EH (cell line): Measurements from ENCODE around the gene DTHD1.

Source experiments
- DNase-seq: peaks from one replicate; pipeline ENCODE4 v3.0.0-alpha.2; 2015; ENCODE audit warnings: low read depth

Gene DTHD1

GRCh38 chr4:36348403-36348938 is 67.1 kb downstream of the DTHD1 start:
- DNase-seq = no peak

GRCh38 chr4:36349938-36350549 is 68.6 kb downstream of the DTHD1 start:
- no peak for DNase-seq

- DNase-seq = no peak
Measured at GRCh38 chr4:36351082-36351666, 69.8 kb downstream of the DTHD1 start.

GRCh38 chr4:36353998-36354397 is 72.6 kb downstream of the DTHD1 start:
- no peak for DNase-seq

GRCh38 chr4:36358173-36358572 is 76.8 kb downstream of the DTHD1 start:
- DNase-seq = no peak

- no peak for DNase-seq
Measured at GRCh38 chr4:36360755-36361154, 79.3 kb downstream of the DTHD1 start.

- no peak for DNase-seq
Measured at GRCh38 chr4:36363024-36363423, 81.6 kb downstream of the DTHD1 start.

GRCh38 chr4:36374836-36375511 is 93.6 kb downstream of the DTHD1 start:
- DNase-seq = no peak

- DNase-seq = no peak
Measured at GRCh38 chr4:36385951-36386571, 104.6 kb downstream of the DTHD1 start.

- DNase-seq = no peak
Measured at GRCh38 chr4:36386691-36387090, 105.3 kb downstream of the DTHD1 start.

GRCh38 chr4:36388710-36389109 is 107.3 kb downstream of the DTHD1 start:
- no peak for DNase-seq

GRCh38 chr4:36391411-36391810 is 110.0 kb downstream of the DTHD1 start:
- no peak for DNase-seq

- DNase-seq = no peak
Measured at GRCh38 chr4:36392024-36392423, 110.6 kb downstream of the DTHD1 start.

GRCh38 chr4:36392916-36393315 is 111.5 kb downstream of the DTHD1 start:
- no peak for DNase-seq
